Astrocyte (in vitro differentiated cells and primary cell): Measurements from ENCODE around the gene PGA3. TPM values are rescaled to one million over a fixed set of nuclear protein-coding genes. Genes with fewer than 3 reads are reported as not detected.
"Not testable (repeated sequence)": the region's sequence is repeated elsewhere in the genome, so short reads cannot be mapped to it uniquely, and the experiment has no call there.

ENCODE experiments used
- DNase-seq: peaks from one replicate; pipeline ENCODE4 v3.0.0-alpha.2; 2010; ENCODE audit warnings: low read depth
- FAIRE-seq: peaks from 2 replicates; lab custom pipeline; 2011; peaks lifted over from hg19 to GRCh38; lab: Jason Lieb, UNC
- H2AFZ ChIP-seq: 2 replicates; pipeline ENCODE4 v1.6.0; 2012; ENCODE audit warnings: low read depth, low read length, inconsistent platforms
- H3K27ac ChIP-seq: 2 replicates; pipeline ENCODE4 v1.5.1; 2011; ENCODE audit warnings: low read depth, low read length, inconsistent platforms
- H3K27me3 ChIP-seq: 2 replicates; pipeline ENCODE4 v1.6.0; 2011; ENCODE audit warnings: low read length, inconsistent platforms; ENCODE audit not compliant: insufficient read depth
- H3K36me3 ChIP-seq: 2 replicates; pipeline ENCODE4 v1.5.1; 2011; ENCODE audit warnings: low read length, inconsistent platforms; ENCODE audit not compliant: insufficient read depth
- H3K4me1 ChIP-seq: 2 replicates; pipeline ENCODE4 v1.5.1; 2011; ENCODE audit warnings: low read length, inconsistent platforms; ENCODE audit not compliant: insufficient read depth
- H3K4me2 ChIP-seq: 2 replicates; pipeline ENCODE4 v1.6.0; 2012; ENCODE audit warnings: low read length, inconsistent platforms
- H3K4me3 ChIP-seq: 2 replicates; pipeline ENCODE4 v1.5.1; 2011; ENCODE audit warnings: low read depth, mild to moderate bottlenecking, low read length, inconsistent platforms; ENCODE audit not compliant: insufficient read depth
- H3K79me2 ChIP-seq: 2 replicates; pipeline ENCODE4 v1.6.0; 2012; ENCODE audit warnings: mild to moderate bottlenecking, low read length, inconsistent platforms; ENCODE audit not compliant: insufficient read depth
- H3K9ac ChIP-seq: 2 replicates; pipeline ENCODE4 v1.6.0; 2012; ENCODE audit warnings: mild to moderate bottlenecking, low read length, inconsistent platforms
- H3K9me3 ChIP-seq: 2 replicates; pipeline ENCODE4 v1.5.1; 2012; ENCODE audit warnings: low read depth, mild to moderate bottlenecking, low read length, inconsistent platforms; ENCODE audit not compliant: insufficient read depth
- H4K20me1 ChIP-seq: 2 replicates; pipeline ENCODE4 v1.6.0; 2012; ENCODE audit warnings: low read length, inconsistent platforms; ENCODE audit not compliant: insufficient read depth
- H3K27ac Mint-ChIP-seq: one replicate; pipeline ENCODE4 v1.8.0; 2021; ENCODE audit warnings: mild to moderate bottlenecking, mixed read lengths; ENCODE audit not compliant: unreplicated experiment
- H3K27me3 Mint-ChIP-seq: one replicate; pipeline ENCODE4 v1.8.0; 2021; ENCODE audit warnings: low read depth, mixed read lengths; ENCODE audit not compliant: unreplicated experiment
- H3K36me3 Mint-ChIP-seq: one replicate; pipeline ENCODE4 v1.8.0; 2021; ENCODE audit warnings: low read depth, mixed read lengths; ENCODE audit not compliant: unreplicated experiment
- H3K4me1 Mint-ChIP-seq: one replicate; pipeline ENCODE4 v1.8.0; 2021; ENCODE audit warnings: low read depth, mixed read lengths; ENCODE audit not compliant: unreplicated experiment
- H3K4me3 Mint-ChIP-seq: one replicate; pipeline ENCODE4 v1.8.0; 2021; ENCODE audit warnings: mild to moderate bottlenecking, moderate library complexity, mixed read lengths; ENCODE audit not compliant: unreplicated experiment
- H3K9me3 Mint-ChIP-seq: one replicate; pipeline ENCODE4 v1.8.0; 2021; ENCODE audit warnings: mild to moderate bottlenecking, mixed read lengths; ENCODE audit not compliant: unreplicated experiment
- total RNA-seq: library from RNA; stranded (reverse); gene quantifications from 2 replicates; pipeline ENCODE4 v1.2.1, GENCODE V29; 2021

Gene PGA3
- total RNA-seq, 1 donor from 2014 or later, result 0.43 TPM

GRCh38 chr11:61231585-61231984 is 28.3 kb downstream of the PGA3 start:
- not testable (repeated sequence) for H2AFZ ChIP-seq, H3K27me3 ChIP-seq, H3K36me3 Mint-ChIP-seq, H3K9me3 Mint-ChIP-seq, H3K79me2 ChIP-seq, H3K4me1 Mint-ChIP-seq, DNase-seq, H3K4me2 ChIP-seq, H3K4me3 ChIP-seq, FAIRE-seq, H3K4me1 ChIP-seq, H3K4me3 Mint-ChIP-seq, H3K9me3 ChIP-seq, H3K27me3 Mint-ChIP-seq, H3K36me3 ChIP-seq, H3K27ac ChIP-seq, H3K27ac Mint-ChIP-seq, H3K9ac ChIP-seq, H4K20me1 ChIP-seq

- H4K20me1 ChIP-seq, H3K4me1 ChIP-seq, H3K4me3 Mint-ChIP-seq, FAIRE-seq, H3K9me3 Mint-ChIP-seq, DNase-seq, H3K79me2 ChIP-seq, H3K4me2 ChIP-seq, H2AFZ ChIP-seq, H3K36me3 Mint-ChIP-seq, H3K27me3 Mint-ChIP-seq, H3K4me1 Mint-ChIP-seq, H3K9me3 ChIP-seq, H3K9ac ChIP-seq, H3K27ac ChIP-seq, H3K27ac Mint-ChIP-seq, H3K4me3 ChIP-seq, H3K36me3 ChIP-seq, H3K27me3 ChIP-seq: not testable (repeated sequence)
Measured at GRCh38 chr11:61232548-61233145, 29.3 kb downstream of the PGA3 start.

DNA sequence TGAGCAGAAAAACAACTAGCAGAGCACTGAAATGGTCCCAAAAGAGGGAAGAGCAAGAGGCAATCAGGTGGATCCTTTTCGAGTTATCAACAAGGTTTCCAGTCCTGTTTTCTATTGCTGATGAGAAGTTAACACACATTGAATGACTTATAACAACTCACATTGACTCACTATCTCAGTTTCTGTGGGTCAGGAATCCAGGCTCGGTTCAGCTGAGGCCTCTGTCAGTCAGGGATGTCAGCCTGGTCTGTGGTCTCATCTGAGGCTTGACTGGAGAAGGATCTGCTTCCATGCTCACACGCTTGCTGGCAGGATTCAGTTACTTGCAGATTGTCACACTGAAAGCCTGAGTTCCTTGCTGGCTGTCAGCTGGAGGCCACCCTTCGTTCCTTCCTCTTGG is 33.8 kb downstream of the PGA3 start:
- H3K79me2 ChIP-seq, H3K9me3 ChIP-seq, H4K20me1 ChIP-seq, H3K4me1 ChIP-seq, H3K9me3 Mint-ChIP-seq, H3K27me3 ChIP-seq, H3K4me3 Mint-ChIP-seq, H3K4me2 ChIP-seq, H3K4me1 Mint-ChIP-seq, H3K36me3 ChIP-seq, H3K36me3 Mint-ChIP-seq, FAIRE-seq, H2AFZ ChIP-seq, H3K9ac ChIP-seq, DNase-seq, H3K27me3 Mint-ChIP-seq, H3K27ac ChIP-seq, H3K4me3 ChIP-seq, H3K27ac Mint-ChIP-seq: not testable (repeated sequence)

- not testable (repeated sequence) for H3K27ac Mint-ChIP-seq, H3K79me2 ChIP-seq, H3K4me3 ChIP-seq, H3K4me2 ChIP-seq, H3K36me3 Mint-ChIP-seq, FAIRE-seq, H3K27ac ChIP-seq, H3K4me3 Mint-ChIP-seq, H3K9ac ChIP-seq, H2AFZ ChIP-seq, H3K27me3 ChIP-seq, H3K4me1 Mint-ChIP-seq, H3K36me3 ChIP-seq, H3K9me3 Mint-ChIP-seq, DNase-seq, H3K27me3 Mint-ChIP-seq, H3K9me3 ChIP-seq, H4K20me1 ChIP-seq, H3K4me1 ChIP-seq
Measured at GRCh38 chr11:61240288-61240687, 37.0 kb downstream of the PGA3 start.

GRCh38 chr11:61240875-61241274 is 37.6 kb downstream of the PGA3 start, which contains the start of gene PGA5:
Gene PGA5 (plus strand): TSS chr11:61241175. CDS start chr11:61241227, 52 bp downstream.
- not testable (repeated sequence) for H4K20me1 ChIP-seq, H3K4me1 Mint-ChIP-seq, H3K9me3 ChIP-seq, H3K27ac ChIP-seq, H3K4me3 Mint-ChIP-seq, H3K4me1 ChIP-seq, H3K27me3 Mint-ChIP-seq, H3K9me3 Mint-ChIP-seq, H3K9ac ChIP-seq, FAIRE-seq, DNase-seq, H3K27ac Mint-ChIP-seq, H3K4me2 ChIP-seq, H3K27me3 ChIP-seq, H3K79me2 ChIP-seq, H3K36me3 Mint-ChIP-seq, H2AFZ ChIP-seq, H3K36me3 ChIP-seq, H3K4me3 ChIP-seq

GRCh38 chr11:61241526-61241925 is 38.2 kb downstream of the PGA3 start:
- H3K27me3 ChIP-seq, H4K20me1 ChIP-seq, H3K4me3 ChIP-seq, H3K27ac Mint-ChIP-seq, H3K9ac ChIP-seq, H2AFZ ChIP-seq, H3K27ac ChIP-seq, FAIRE-seq, H3K4me1 ChIP-seq, H3K9me3 ChIP-seq, H3K36me3 ChIP-seq, H3K27me3 Mint-ChIP-seq, H3K9me3 Mint-ChIP-seq, H3K79me2 ChIP-seq, DNase-seq, H3K4me2 ChIP-seq, H3K36me3 Mint-ChIP-seq, H3K4me1 Mint-ChIP-seq, H3K4me3 Mint-ChIP-seq: not testable (repeated sequence)
